Pancreas (tissue), 10 donors: ENCODE results near the gene GALR2. TPM values are rescaled to one million over a fixed set of nuclear protein-coding genes. Genes with fewer than 3 reads are reported as not detected.
"Not testable (repeated sequence)": the region's sequence is repeated elsewhere in the genome, so short reads cannot be mapped to it uniquely, and the experiment has no call there.

ENCODE experiments used
- ATAC-seq, 4 donors: fragments of 200-7000 bp; cut with Tn5 transposase; one replicate each; pipeline versions ENCODE4 v1.8.0 to v1.9.1; 2020; ENCODE audit warnings: mild to moderate bottlenecking in 4 of 4, moderate library complexity in 4 of 4
- DNase-seq, 6 donors: peaks; one replicate each; pipeline ENCODE4 v3.0.0-alpha.2; 2020
- FAIRE-seq: peaks from 2 replicates; lab custom pipeline; 2012; peaks lifted over from hg19 to GRCh38; lab: Jason Lieb, UNC
- H3K27ac ChIP-seq, 4 donors: fragments of 200-600 bp; sonication (generic); 1 replicate in 3 of 4; 2 replicates in 1 of 4; pipeline versions ENCODE4 v1.5.0 to v1.8.0; 2020
- H3K27me3 ChIP-seq, 4 donors: fragments of 200-600 bp; one replicate each; pipeline ENCODE4 v1.8.0; 2021
- H3K36me3 ChIP-seq, 3 donors: fragments of 200-600 bp; sonication (generic) in 1 of 3; one replicate each; pipeline versions ENCODE4 v1.5.0 to v1.8.0; 2020 to 2021
- H3K4me1 ChIP-seq, 3 donors: fragments of 200-600 bp; one replicate each; pipeline ENCODE4 v1.8.0; 2021
- H3K4me3 ChIP-seq, 4 donors: fragments of 200-600 bp; sonication (generic) in 2 of 4; one replicate each; pipeline versions ENCODE4 v1.5.0 to v1.8.0; 2020 to 2021
- H3K9me3 ChIP-seq, 4 donors: fragments of 200-600 bp; one replicate each; pipeline ENCODE4 v1.8.0; 2021
- CTCF ChIP-seq, 4 donors: fragments of 200-600 bp; sonication (generic) in 3 of 4; IDR thresholded peaks; one replicate each; pipeline versions ENCODE4 v1.5.0 to v1.8.0; 2021; ENCODE audit warnings: antibody characterized with exemption in 4 of 4
- WGBS, 2 donors: extraction: QIAGEN DNeasy Blood & Tissue Kit; methylation state at CpG; one replicate each; pipeline ENCODE4 v1.1.7; 2013; 5-methylcytosine and 5-hydroxymethylcytosine counted together
- intact Hi-C, 3 donors: fragments of 100-400 bp; cut with DNase I; formaldehyde crosslinking; loops; one replicate each; pipeline versions ENCODE4 v1.11.1 to v1.14.2; 2022
- polyA plus RNA-seq, 2 donors: library from polyadenylated mRNA; stranded (reverse); fragments of 200-250 nt; gene quantifications; one replicate each; pipeline ENCODE4 v1.2.3, GENCODE V29; 2013
- total RNA-seq, 6 donors: library from RNA; stranded (reverse); fragmentation: NEBNext Ultra II Directional in 4 of 6; extraction: Animal tissue kit (Norgen Biotek cat#: 25700) in 4 of 6; gene quantifications; one replicate each; pipeline versions ENCODE4 v1.2.1 to v1.2.4, GENCODE V29; 2021 to 2023
- donor health status: healthy with polysubstance abuse.
- donor health status: DM: no; HTN: no; CAD: no; lungs with moderate emphysema.
- donor health status: DM: no; HTN: no; CAD: no.
- donor health status: control.
- donor health status: control.
- donor health status: Bipolar disorder and iron deficiency.
- donor health status: DM: yes; HTN: yes; CAD: no.
- donor health status: DM: no; HTN: no; CAD: no.
- donor health status: DM: no; HTN: no; CAD: no.
- donor health status: DM: yes; HTN: yes; CAD: no.

GALR2 gene
- total and polyA plus RNA-seq, 8 donors: 0.11 to 0.19 (median 0.12) TPM; not detected in 5

- H3K9me3 ChIP-seq: no peaks in the 10 kb centered on the region
- peak in 2 of 4 donors; percentile 7 to 20 for ATAC-seq
- peak in 2 of 6 donors; percentile 27 to 48 for DNase-seq
- intact Hi-C loops: no loop called here
- H3K4me1 ChIP-seq: peaks cover 0 to 8% (median 0%) of the 10 kb centered on the region in 3 donors
- H3K36me3 ChIP-seq: peaks cover 0 to 41% (median 10%) of the 10 kb centered on the region in 3 donors
- no peak overlapping the region for H3K4me3 ChIP-seq
- no peak for FAIRE-seq
- no peak for TF ChIP-seq CTCF (IDR thresholded peaks at IDR 0.05)
- H3K27me3 ChIP-seq: no peaks in the 10 kb centered on the region
- whole genome bisulfite sequencing, 2 donors: 47 to 51% methylated on average over 22 of the region's 22 CpGs
- no peak overlapping the region for H3K27ac ChIP-seq
These were observed 37.9 kb upstream of the GALR2 start for GRCh38 chr17:76036497-76037261.

- no peak for TF ChIP-seq CTCF (IDR thresholded peaks at IDR 0.05)
- Histone ChIP-seq H3K4me3 (no peak overlapping the region), H3K4me1 (no peaks in the 10 kb centered on the region), H3K9me3 (no peaks in the 10 kb centered on the region), H3K27me3 (no peaks in the 10 kb centered on the region), H3K27ac (no peak overlapping the region), H3K36me3 (peaks cover 0 to 54% (median 14%) of the 10 kb centered on the region in 3 donors)
- 82 to 89% methylated on average over 3 of the region's 3 CpGs for WGBS, 2 donors
- intact Hi-C loops: no loop called here
- DNase-seq (no peak), FAIRE-seq (no peak), ATAC-seq (no peak)
These were observed 36.5 kb upstream of the GALR2 start for GRCh38 chr17:76038050-76038449.

- intact Hi-C loops: no loop called here
- WGBS, 2 donors: 81 to 82% methylated on average over 6 of the region's 6 CpGs
- H3K36me3 ChIP-seq: peaks cover 0 to 65% (median 25%) of the 10 kb centered on the region in 3 donors
- H3K27ac ChIP-seq: no peak overlapping the region
- H3K4me1 ChIP-seq: no peaks in the 10 kb centered on the region
- peak; percentile 51 for FAIRE-seq
- no peak for DNase-seq
- ATAC-seq: no peak
- no peak overlapping the region for H3K4me3 ChIP-seq
- no peak for TF ChIP-seq CTCF (IDR thresholded peaks at IDR 0.05)
- H3K9me3 ChIP-seq: no peaks in the 10 kb centered on the region
- H3K27me3 ChIP-seq: no peaks in the 10 kb centered on the region
These were observed 35.5 kb upstream of the GALR2 start for GRCh38 chr17:76039121-76039520.

- ATAC-seq (no peak), FAIRE-seq (no peak), DNase-seq (no peak)
- Histone ChIP-seq H3K9me3 (no peaks in the 10 kb centered on the region), H3K36me3 (peaks cover 0 to 77% (median 38%) of the 10 kb centered on the region in 3 donors), H3K4me1 (no peaks in the 10 kb centered on the region), H3K27me3 (no peaks in the 10 kb centered on the region), H3K27ac (no peak overlapping the region), H3K4me3 (no peak overlapping the region)
- intact Hi-C loops: no loop called here
- WGBS, 2 donors: 66% methylated on average over 6 of the region's 6 CpGs
- no peak for TF ChIP-seq CTCF (IDR thresholded peaks at IDR 0.05)
These were observed 34.2 kb upstream of the GALR2 start for GRCh38 chr17:76040376-76040775.

- FAIRE-seq: not testable (repeated sequence)
- 96 to 98% methylated on average over 3 of the region's 3 CpGs for WGBS, 2 donors
These were observed 31.7 kb upstream of the GALR2 start for GRCh38 chr17:76042868-76043267.

GRCh38 chr17:76044475-76045007, 30.0 kb upstream of the GALR2 start:
- H3K9me3 ChIP-seq, H3K27me3 ChIP-seq, DNase-seq, H3K4me3 ChIP-seq, intact Hi-C loops, ATAC-seq, FAIRE-seq, H3K27ac ChIP-seq, H3K4me1 ChIP-seq: not testable (repeated sequence)
- H3K36me3 ChIP-seq: peaks cover 4 to 100% (median 65%) of the 10 kb centered on the region in 3 donors
- WGBS, 2 donors: 70 to 78% methylated on average over 11 of the region's 11 CpGs

More at GRCh38 chr17:76042868-76043267, 31.7 kb upstream of the GALR2 start:
- DNase-seq, ATAC-seq, H3K9me3 ChIP-seq, H3K27me3 ChIP-seq, intact Hi-C loops, H3K4me3 ChIP-seq, H3K4me1 ChIP-seq, H3K27ac ChIP-seq: not testable (repeated sequence)
- H3K36me3 ChIP-seq: peaks cover 4 to 100% (median 59%) of the 10 kb centered on the region in 3 donors
